HCT116 (cell line): ENCODE measurements around the gene G3BP1. TPM values are rescaled to one million over a fixed set of nuclear protein-coding genes. Genes with fewer than 3 reads are reported as not detected.

Experiments used
- ATAC-seq: fragments of 200-7000 bp; cut with Tn5 transposase; 2 replicates; pipeline ENCODE4 v1.9.1; 2020; ENCODE audit warnings: mild to moderate bottlenecking, moderate library complexity
- BruUV-seq: library from RNA; stranded (reverse); fragments of 400-500 nt; replicated peaks from 2 replicates; lab custom pipeline; 2021; lab: Mats Ljungman, UMichigan
- CTCF ChIA-PET: fragments of 300-600 bp; sonication (Branson Sonifier 250); formaldehyde crosslinking; loops from one replicate; lab custom pipeline; 2021; ENCODE audit warnings: antibody characterized with exemption; lab: Charles Lee
- POLR2A ChIA-PET: fragments of 300-600, 350-600 bp; sonication (Branson Sonifier 250); formaldehyde crosslinking; loops from one replicate; lab custom pipeline; 2021; ENCODE audit warnings: antibody characterized with exemption; lab: Charles Lee
- RAD21 ChIA-PET, 2 experiments: fragments of 300-600 bp; sonication (Branson Sonifier 250); formaldehyde crosslinking; loops; one replicate each; lab custom pipeline; 2023; ENCODE audit warnings: low total read pairs in 2 of 2; ENCODE audit not compliant: uncharacterized antibody in 2 of 2, unreplicated experiment in 2 of 2, low non-redundant PET in 1 of 2; lab: Charles Lee
- DNase-seq: peaks from one replicate; pipeline ENCODE4 v3.0.0-alpha.2; 2010; ENCODE audit warnings: low read depth, low spot score
- H2AFZ ChIP-seq: fragments of 200-600 bp; shearing (Covaris generic), sonication (generic); 2 replicates; pipeline ENCODE4 v1.6.1; 2017; ENCODE audit warnings: low read depth, mixed run types, mixed read lengths, antibody characterized with exemption, low read length; ENCODE audit not compliant: poor library complexity, severe bottlenecking
- H3K27ac ChIP-seq: 2 replicates; pipeline ENCODE4 v1.5.1; 2012; ENCODE audit warnings: low read depth, low read length
- H3K27me3 ChIP-seq: fragments of 200-600 bp; sonication (generic); 2 replicates; pipeline ENCODE4 v1.6.1; 2016; ENCODE audit warnings: mixed run types, low read length, mixed read lengths; ENCODE audit not compliant: insufficient read depth
- H3K36me3 ChIP-seq, 2 experiments: fragments of 200-500 bp in 1 of 2; fragments of 200-600 bp in 1 of 2; sonication (Bioruptor generic) in 1 of 2; sonication (generic) in 1 of 2; 2 replicates each; pipeline versions ENCODE4 v1.5.1 to v1.6.1; 2014 to 2016; ENCODE audit warnings: low read length in 2 of 2, inconsistent platforms in 1 of 2, mixed read lengths in 1 of 2, mixed run types in 1 of 2; ENCODE audit not compliant: insufficient read depth in 2 of 2, control insufficient read depth in 1 of 2
- H3K4me1 ChIP-seq, 2 experiments: fragments of 200-600 bp in 1 of 2; sonication (generic) in 1 of 2; 2 replicates each; pipeline versions ENCODE4 v1.5.1 to v1.6.1; 2012 to 2017; ENCODE audit warnings: low read length in 2 of 2, inconsistent platforms in 1 of 2, mild to moderate bottlenecking in 1 of 2, mixed read lengths in 1 of 2, mixed run types in 1 of 2, moderate library complexity in 1 of 2; ENCODE audit not compliant: insufficient read depth in 2 of 2, control insufficient read depth in 1 of 2
- H3K4me2 ChIP-seq: fragments of 200-600 bp; sonication (generic); 2 replicates; pipeline ENCODE4 v1.6.1; 2017; ENCODE audit warnings: mixed run types, low read length, mixed read lengths
- H3K4me3 ChIP-seq, 2 experiments: fragments of 200-600 bp in 1 of 2; sonication (generic) in 1 of 2; replicated peaks in 1 of 2; 2 replicates each; pipeline ENCODE4 v1.5.1; 2011 to 2016; ENCODE audit warnings: low read length in 2 of 2, control low read depth in 1 of 2, low read depth in 1 of 2, mild to moderate bottlenecking in 1 of 2, mixed read lengths in 1 of 2, mixed run types in 1 of 2
- H3K79me2 ChIP-seq: fragments of 200-600 bp; sonication (generic); 2 replicates; pipeline ENCODE4 v1.6.1; 2017; ENCODE audit warnings: mild to moderate bottlenecking, mixed run types, low read length, moderate library complexity, mixed read lengths; ENCODE audit not compliant: insufficient read depth
- H3K9ac ChIP-seq: fragments of 200-600 bp; sonication (generic); 2 replicates; pipeline ENCODE4 v1.6.1; 2016; ENCODE audit warnings: low read length, mixed read lengths
- H3K9me2 ChIP-seq: fragments of 200-600 bp; sonication (generic), shearing (Covaris generic); 2 replicates; pipeline ENCODE4 v1.6.1; 2017; ENCODE audit warnings: mixed run types, mild to moderate bottlenecking, moderate library complexity; ENCODE audit not compliant: insufficient read depth
- H3K9me3 ChIP-seq, 2 experiments: fragments of 200-500 bp in 1 of 2; fragments of 200-600 bp in 1 of 2; sonication (Bioruptor generic) in 1 of 2; sonication (generic) in 1 of 2; 2 replicates each; pipeline ENCODE4 v1.6.1; 2014 to 2017; ENCODE audit warnings: low read length in 2 of 2, mixed read lengths in 2 of 2, inconsistent platforms in 1 of 2, low read depth in 1 of 2, mild to moderate bottlenecking in 1 of 2, mixed run types in 1 of 2, moderate library complexity in 1 of 2; ENCODE audit not compliant: control insufficient read depth in 1 of 2, insufficient read depth in 1 of 2
- H4K20me1 ChIP-seq: fragments of 200-600 bp; sonication (generic), shearing (Covaris generic); 2 replicates; pipeline ENCODE4 v1.6.1; 2017; ENCODE audit warnings: mixed run types, mild to moderate bottlenecking, moderate library complexity; ENCODE audit not compliant: insufficient read depth
- CBX3 ChIP-seq: IDR thresholded peaks from 2 replicates; pipeline ENCODE4 v1.6.1; 2012; ENCODE audit warnings: low read depth
- CTCF ChIP-seq, 3 experiments: fragments of 200-600 bp in 1 of 3; sonication (generic) in 1 of 3; IDR thresholded peaks in 2 of 3; conservative IDR thresholded peaks in 1 of 3; 2 replicates each; pipeline ENCODE4 v1.5.1; 2012 to 2017; ENCODE audit warnings: low read depth in 2 of 3, low read length in 2 of 3, antibody characterized with exemption in 1 of 3, borderline replicate concordance in 1 of 3, control low read depth in 1 of 3, mild to moderate bottlenecking in 1 of 3, mixed read lengths in 1 of 3, mixed run types in 1 of 3, moderate library complexity in 1 of 3; ENCODE audit not compliant: insufficient read depth in 1 of 3
- EZH2 ChIP-seq: fragments of 200-600 bp; sonication (generic); IDR thresholded peaks from 2 replicates; pipeline ENCODE4 v1.6.1; 2017; ENCODE audit warnings: antibody characterized with exemption, mixed run types
- MAX ChIP-seq: IDR thresholded peaks from 2 replicates; pipeline ENCODE4 v1.6.1; 2012
- POLR2AphosphoS5 ChIP-seq: IDR thresholded peaks from 2 replicates; pipeline ENCODE4 v1.6.1; 2011; ENCODE audit warnings: mild to moderate bottlenecking, low read depth, low read length, moderate library complexity
- RAD21 ChIP-seq: IDR thresholded peaks from 2 replicates; pipeline ENCODE4 v1.6.1; 2012; ENCODE audit warnings: low read depth, mild to moderate bottlenecking
- REST ChIP-seq: IDR thresholded peaks from 2 replicates; pipeline ENCODE4 v1.6.1; 2012; ENCODE audit warnings: low read depth
- SIN3A ChIP-seq: IDR thresholded peaks from 2 replicates; pipeline ENCODE4 v1.6.1; 2012; ENCODE audit warnings: low read depth
- SP1 ChIP-seq: IDR thresholded peaks from 2 replicates; pipeline ENCODE4 v1.6.1; 2012; ENCODE audit warnings: low read depth
- SRF ChIP-seq: IDR thresholded peaks from 2 replicates; pipeline ENCODE4 v1.6.1; 2012; ENCODE audit warnings: low read depth
- TCF7L2 ChIP-seq: IDR thresholded peaks from 2 replicates; pipeline ENCODE4 v1.7.0; 2011; ENCODE audit warnings: borderline replicate concordance, inconsistent platforms; ENCODE audit not compliant: insufficient read depth, insufficient read length; ENCODE audit errors: extremely low read depth
- ZFX ChIP-seq: fragments of 450-650 bp; IDR thresholded peaks from 2 replicates; pipeline ENCODE4 v1.6.1; 2017
- intact Hi-C: fragments of 100-400 bp; cut with micrococcal nuclease; formaldehyde crosslinking; loops from 2 replicates; pipeline ENCODE4 v1.10.0; 2022
- total RNA-seq: library from RNA; stranded (reverse); gene quantifications from one replicate; pipeline ENCODE4 v1.2.1, GENCODE V29; 2021; ENCODE audit not compliant: unreplicated experiment

The G3BP1 gene
- total RNA-seq, 1 experiment from 2014 or later = 296 TPM

GRCh38 chr5:151811593-151812321, 40.0 kb downstream of the G3BP1 start:
- DNase-seq (no peak), ATAC-seq (no peak)
- Histone ChIP-seq H3K9ac (no peak overlapping the region), H3K4me1 (no peaks in the 10 kb centered on the region), H3K27me3 (no peaks in the 10 kb centered on the region), H3K9me3 (no peaks in the 10 kb centered on the region), H3K79me2 (peaks cover 46% of the 10 kb centered on the region), H2AFZ (no peak overlapping the region), H3K36me3 (peaks cover 34 to 63% of the 10 kb centered on the region in 2 experiments), H3K9me2 (no peaks in the 10 kb centered on the region), H4K20me1 (peaks cover 32% of the 10 kb centered on the region; the same call in 1 of the 2 replicates), H3K4me2 (no peak overlapping the region), H3K27ac (no peak overlapping the region), H3K4me3 (no peak overlapping the region)
- ChIA-PET RAD21 (no interaction called here), POLR2A (no interaction called here), CTCF (no interaction called here)
- intact Hi-C loops = no loop called here
- TF ChIP-seq POLR2AphosphoS5 = no peak
- no peak for TF ChIP-seq CBX3
- TF ChIP-seq MAX = no peak
- no peak for TF ChIP-seq TCF7L2
- no peak for TF ChIP-seq REST
- TF ChIP-seq EZH2 = no peak
- no peak for TF ChIP-seq RAD21
- TF ChIP-seq CTCF (IDR thresholded peaks at IDR 0.05 in 2 of 3, conservative IDR thresholded peaks at IDR 0.05 in 1 of 3; ENCODE audit: borderline replicate concordance in 1 of 3, insufficient read depth in 1 of 3, low read depth in 2 of 3, low read length in 2 of 3) = no peak
- no peak for TF ChIP-seq SP1
- no peak for TF ChIP-seq ZFX
- no peak for TF ChIP-seq SIN3A
- TF ChIP-seq SRF = no peak
- BruUV-seq = no TSS peak
